Endothelial cell of umbilical vein (primary cell): ENCODE data around the gene COL7A1. TPM values are rescaled to one million over a fixed set of nuclear protein-coding genes. Genes with fewer than 3 reads are reported as not detected.

Experiments used
- BruUV-seq: library from RNA; stranded (reverse); fragments of 400-500 nt; replicated peaks from 2 replicates; lab custom pipeline; 2021; lab: Mats Ljungman, UMichigan
- CTCF ChIA-PET: fragments of 300-600, 350-600 bp; sonication (Branson Sonifier 250); formaldehyde crosslinking; loops from one replicate; lab custom pipeline; 2021; ENCODE audit warnings: antibody characterized with exemption, inconsistent platforms; lab: Charles Lee
- POLR2A ChIA-PET: fragments of 300-600, 350-600 bp; sonication (Branson Sonifier 250); formaldehyde crosslinking; loops from one replicate; lab custom pipeline; 2021; ENCODE audit warnings: antibody characterized with exemption, inconsistent platforms; lab: Charles Lee
- DNase-seq: peaks from one replicate; pipeline ENCODE4 v3.0.0-alpha.2; 2011; ENCODE audit warnings: low read depth, low spot score
- FAIRE-seq: peaks from 2 replicates; lab custom pipeline; 2011; peaks lifted over from hg19 to GRCh38; lab: Jason Lieb, UNC
- H2AFZ ChIP-seq: 2 replicates; pipeline ENCODE4 v1.6.0; 2012; ENCODE audit warnings: low read depth, low read length, control low read depth, inconsistent platforms
- H3K27ac ChIP-seq: 2 replicates; pipeline ENCODE4 v1.5.1; 2011; ENCODE audit warnings: low read depth, mild to moderate bottlenecking, control low read depth, low read length, moderate library complexity; ENCODE audit not compliant: insufficient read depth
- H3K27me3 ChIP-seq, 2 experiments: 2 replicates each; pipeline versions ENCODE4 v1.6.0 to v1.6.1; 2011; ENCODE audit warnings: low read length in 2 of 2, mixed read lengths in 1 of 2; ENCODE audit not compliant: control insufficient read depth in 2 of 2, insufficient read depth in 2 of 2
- H3K36me3 ChIP-seq, 2 experiments: 2 replicates in 1 of 2; 3 replicates in 1 of 2; pipeline ENCODE4 v1.5.1; 2011; ENCODE audit warnings: low read length in 2 of 2, mild to moderate bottlenecking in 1 of 2, moderate library complexity in 1 of 2; ENCODE audit not compliant: control insufficient read depth in 2 of 2, insufficient read depth in 2 of 2; ENCODE audit errors: extremely low read depth in 1 of 2
- H3K4me1 ChIP-seq: 3 replicates; pipeline ENCODE4 v1.5.1; 2011; ENCODE audit warnings: mild to moderate bottlenecking, low read length; ENCODE audit not compliant: control insufficient read depth, insufficient read depth; ENCODE audit errors: extremely low read depth
- H3K4me2 ChIP-seq: 2 replicates; pipeline ENCODE4 v1.6.1; 2011; ENCODE audit warnings: low read length, control low read depth, mixed read lengths; ENCODE audit not compliant: insufficient read depth
- H3K4me3 ChIP-seq, 3 experiments: fragments of 200-600 bp in 1 of 3; sonication (generic), shearing (Covaris generic) in 1 of 3; replicated peaks in 1 of 3; 2 replicates each; pipeline ENCODE4 v1.5.1; 2011 to 2016; ENCODE audit warnings: control low read depth in 3 of 3, low read length in 3 of 3, mild to moderate bottlenecking in 2 of 3, inconsistent platforms in 1 of 3, low read depth in 1 of 3, moderate library complexity in 1 of 3; ENCODE audit not compliant: insufficient read depth in 1 of 3
- H3K79me2 ChIP-seq: 2 replicates; pipeline ENCODE4 v1.6.0; 2012; ENCODE audit warnings: low read length, inconsistent platforms; ENCODE audit not compliant: control insufficient read depth, insufficient read depth
- H3K9ac ChIP-seq: replicated peaks from 2 replicates; pipeline ENCODE3; 2011; ENCODE audit warnings: low read length, control low read depth; ENCODE audit not compliant: insufficient read depth; ENCODE audit errors: extremely low read depth
- H3K9me1 ChIP-seq: replicated peaks from 3 replicates; pipeline ENCODE4 v1.6.0; 2011; ENCODE audit warnings: mild to moderate bottlenecking, low read length; ENCODE audit not compliant: control insufficient read depth, insufficient read depth; ENCODE audit errors: extremely low read depth
- H3K9me3 ChIP-seq: replicated peaks from 2 replicates; pipeline ENCODE4 v1.5.1; 2012; ENCODE audit warnings: low read length, inconsistent platforms; ENCODE audit not compliant: control insufficient read depth, insufficient read depth
- H4K20me1 ChIP-seq: replicated peaks from 2 replicates; pipeline ENCODE3; 2011; ENCODE audit warnings: mild to moderate bottlenecking, low read length; ENCODE audit not compliant: control insufficient read depth, insufficient read depth; ENCODE audit errors: extremely low read depth
- EZH2 ChIP-seq: IDR thresholded peaks from 2 replicates; pipeline ENCODE4 v1.6.1; 2012; ENCODE audit warnings: borderline replicate concordance, low read depth, mild to moderate bottlenecking, moderate library complexity, low read length, inconsistent platforms; ENCODE audit not compliant: severe bottlenecking
- FOS ChIP-seq: IDR thresholded peaks from 2 replicates; pipeline ENCODE4 v1.6.1; 2011; ENCODE audit warnings: mild to moderate bottlenecking, low read length, moderate library complexity, borderline replicate concordance; ENCODE audit not compliant: insufficient read depth
- GATA2 ChIP-seq: IDR thresholded peaks from 2 replicates; pipeline ENCODE4 v1.7.0; 2011; ENCODE audit warnings: low read depth, mild to moderate bottlenecking, moderate library complexity, mixed read lengths, low read length; ENCODE audit not compliant: insufficient read length, insufficient read depth
- JUN ChIP-seq: IDR thresholded peaks from 2 replicates; pipeline ENCODE4 v1.6.1; 2011; ENCODE audit warnings: borderline replicate concordance, low read depth; ENCODE audit not compliant: insufficient read length, insufficient read depth
- MYC ChIP-seq: IDR thresholded peaks from one replicate; pipeline ENCODE4 v1.6.1; 2011; ENCODE audit warnings: mild to moderate bottlenecking, low read depth, low read length
- POLR2A ChIP-seq: IDR thresholded peaks from 2 replicates; pipeline ENCODE4 v1.6.1; 2012; ENCODE audit warnings: low read depth, mild to moderate bottlenecking, control low read depth, low read length
- POLR2AphosphoS5 ChIP-seq: IDR thresholded peaks from 2 replicates; pipeline ENCODE4 v1.6.1; 2012; ENCODE audit warnings: low read depth, mild to moderate bottlenecking, control low read depth, low read length, moderate library complexity; ENCODE audit not compliant: insufficient read depth
- dilution Hi-C: fragments of 300-500 bp; cut with MboI; formaldehyde crosslinking; loops from one replicate; pipeline ENCODE4 v1.15.0; 2019; ENCODE audit warnings: low sequenced_read_pairs; ENCODE audit not compliant: extremely low pct_ligation_motif_present
- intact Hi-C: fragments of 100-400 bp; cut with micrococcal nuclease; formaldehyde crosslinking; loops from one replicate; pipeline ENCODE4 v1.10.0; 2022
- polyA plus RNA-seq, 4 experiments: library from polyadenylated mRNA; depleted of rRNA in 3 of 4; stranded (reverse) in 3 of 4; unstranded in 1 of 4; fragments of >200 nt; gene quantifications; 2 replicates each; pipeline versions ENCODE4 v1.2.1 to v1.2.3, GENCODE V29; 2011 to 2012; ENCODE audit warnings: missing spikeins in 1 of 4
- total RNA-seq: library from RNA; stranded (reverse); gene quantifications from 2 replicates; pipeline ENCODE4 v1.2.3, GENCODE V29; 2021
- TF ChIP-seq, protein P1 (sequence below): IDR thresholded peaks from 2 replicates; pipeline ENCODE4 v1.6.1; 2011; ENCODE audit not compliant: insufficient read depth, insufficient read length
- TF ChIP-seq, protein P2 (sequence below), 2 donors: IDR thresholded peaks; 1 replicate in 1 of 2; 2 replicates in 1 of 2; pipeline ENCODE4 v1.5.1; 2011; ENCODE audit warnings: low read length in 2 of 2, mild to moderate bottlenecking in 2 of 2, moderate library complexity in 2 of 2, control low read depth in 1 of 2, inconsistent platforms in 1 of 2, low read depth in 1 of 2; ENCODE audit not compliant: insufficient read depth in 1 of 2; ENCODE audit errors: extremely low read depth in 1 of 2

Gene COL7A1
- total and polyA plus RNA-seq, 2 donors (not counting 3 experiments of a cell fraction or from before 2014, with no cell fraction given) = 0.55 to 1.9 TPM

DNA sequence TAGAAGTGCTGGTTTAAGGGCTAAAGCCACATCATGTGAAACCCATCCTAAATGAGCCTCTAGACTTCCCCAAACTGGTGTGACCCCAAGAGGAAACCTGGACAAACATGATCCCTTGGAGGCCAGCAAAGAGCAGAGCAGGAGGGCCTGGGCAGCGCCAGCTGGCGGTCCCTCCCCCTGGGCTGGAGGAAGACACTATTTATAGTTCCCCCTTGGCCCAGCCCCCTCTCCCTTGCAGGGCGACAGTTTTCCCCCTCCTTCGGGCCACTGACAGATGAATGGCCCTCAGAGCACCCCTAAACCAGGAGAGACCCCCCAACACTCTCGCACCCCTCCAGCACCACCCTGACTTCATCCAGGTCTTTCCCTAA is 34.5 kb downstream of the COL7A1 start:
- Histone ChIP-seq H3K9me3 (no peaks in the 10 kb centered on the region), H3K36me3 (no peaks in the 10 kb centered on the region), H3K9ac (no peak overlapping the region), H3K9me1 (no peaks in the 10 kb centered on the region), H3K4me1 (peaks cover 24% of the 10 kb centered on the region), H2AFZ (peak overlapping the region; percentile 77), H3K79me2 (no peaks in the 10 kb centered on the region), H3K27ac (no peak overlapping the region), H3K4me3 (no peak overlapping the region), H3K27me3 (no peaks in the 10 kb centered on the region), H3K4me2 (no peak overlapping the region), H4K20me1 (no peaks in the 10 kb centered on the region)
- DNase-seq = no peak
- intact Hi-C loops = no loop called here
- dilution Hi-C loops = no loop called here
- CTCF ChIA-PET = interaction anchor here (0.7 to 6.8 kb wide), 5 partner anchors 12 to 160 kb away, joined by 3 to 38 read pairs (median 3); no protein-coding TSS in a partner anchor
- no peak for FAIRE-seq
- no TSS peak for BruUV-seq
- POLR2A ChIA-PET = no interaction called here
- TF ChIP-seq MYC (no peak), GATA2 (no peak), POLR2AphosphoS5 (no peak)

DNA sequence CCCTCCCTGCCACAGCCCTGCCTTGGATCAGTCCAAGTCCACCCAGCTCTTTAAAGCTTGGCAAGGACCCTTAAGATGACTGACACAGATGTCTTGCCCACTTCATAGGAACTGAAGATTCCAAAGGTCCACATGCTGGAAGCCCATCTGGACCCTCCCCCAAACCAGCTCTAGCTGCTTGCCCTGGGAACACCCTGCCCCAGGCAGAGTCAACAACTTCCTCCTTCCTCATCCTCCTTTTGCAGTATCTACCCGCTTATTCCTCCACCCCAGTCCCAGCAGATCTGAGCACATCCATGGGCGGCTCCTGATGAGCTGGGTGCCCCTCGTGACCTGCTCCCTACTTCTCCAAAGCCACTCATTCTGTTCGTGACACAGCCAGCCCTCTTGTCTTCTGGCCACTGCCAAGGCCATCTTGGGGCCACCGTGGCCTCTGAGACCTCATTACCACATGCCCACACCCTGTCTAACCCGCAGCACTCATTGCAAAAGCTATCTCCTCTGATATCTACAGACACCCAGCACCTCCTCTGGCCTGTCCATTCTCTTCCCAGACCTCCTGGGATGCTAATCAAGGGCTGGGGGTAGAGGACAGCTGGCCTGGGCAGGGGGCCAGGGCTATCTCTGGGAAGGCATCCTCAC is 36.5 kb downstream of the COL7A1 start:
- H4K20me1 ChIP-seq = no peaks in the 10 kb centered on the region
- intact Hi-C loops = loop anchor here (1.0 to 2.0 kb wide), 3 partner anchors 77 to 98 kb away; partner anchors contain the start of gene SLC26A6

More for the DNA sequence above, 36.5 kb downstream of the COL7A1 start:
- no peak overlapping the region for H3K9ac ChIP-seq
- H3K79me2 ChIP-seq = no peaks in the 10 kb centered on the region
- H3K4me1 ChIP-seq = peaks cover 15% of the 10 kb centered on the region
- dilution Hi-C loops = no loop called here
- H2AFZ ChIP-seq = no peak overlapping the region
- CTCF ChIA-PET = interaction anchor here (0.9 to 6.8 kb wide), 19 partner anchors 8 to 364 kb away, joined by 3 to 38 read pairs (median 5); partner anchors contain the start of genes CCDC51, CELSR3, SLC26A6 and TMA7
- H3K9me1 ChIP-seq = no peaks in the 10 kb centered on the region
- H3K4me3 ChIP-seq = no peak overlapping the region
- POLR2A ChIA-PET = no interaction called here
- DNase-seq (no peak), FAIRE-seq (no peak)
- H3K4me2 ChIP-seq = no peak overlapping the region
- H3K36me3 ChIP-seq = no peaks in the 10 kb centered on the region
- no TSS peak for BruUV-seq
- no peaks in the 10 kb centered on the region for H3K27me3 ChIP-seq
- no peak for TF ChIP-seq POLR2A
- no peak for TF ChIP-seq GATA2
- TF ChIP-seq FOS = no peak
- TF ChIP-seq JUN = no peak
- TF ChIP-seq EZH2 = no peak
- TF ChIP-seq, protein P1, sequence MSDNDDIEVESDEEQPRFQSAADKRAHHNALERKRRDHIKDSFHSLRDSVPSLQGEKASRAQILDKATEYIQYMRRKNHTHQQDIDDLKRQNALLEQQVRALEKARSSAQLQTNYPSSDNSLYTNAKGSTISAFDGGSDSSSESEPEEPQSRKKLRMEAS = no peak
- TF ChIP-seq, protein P2, sequence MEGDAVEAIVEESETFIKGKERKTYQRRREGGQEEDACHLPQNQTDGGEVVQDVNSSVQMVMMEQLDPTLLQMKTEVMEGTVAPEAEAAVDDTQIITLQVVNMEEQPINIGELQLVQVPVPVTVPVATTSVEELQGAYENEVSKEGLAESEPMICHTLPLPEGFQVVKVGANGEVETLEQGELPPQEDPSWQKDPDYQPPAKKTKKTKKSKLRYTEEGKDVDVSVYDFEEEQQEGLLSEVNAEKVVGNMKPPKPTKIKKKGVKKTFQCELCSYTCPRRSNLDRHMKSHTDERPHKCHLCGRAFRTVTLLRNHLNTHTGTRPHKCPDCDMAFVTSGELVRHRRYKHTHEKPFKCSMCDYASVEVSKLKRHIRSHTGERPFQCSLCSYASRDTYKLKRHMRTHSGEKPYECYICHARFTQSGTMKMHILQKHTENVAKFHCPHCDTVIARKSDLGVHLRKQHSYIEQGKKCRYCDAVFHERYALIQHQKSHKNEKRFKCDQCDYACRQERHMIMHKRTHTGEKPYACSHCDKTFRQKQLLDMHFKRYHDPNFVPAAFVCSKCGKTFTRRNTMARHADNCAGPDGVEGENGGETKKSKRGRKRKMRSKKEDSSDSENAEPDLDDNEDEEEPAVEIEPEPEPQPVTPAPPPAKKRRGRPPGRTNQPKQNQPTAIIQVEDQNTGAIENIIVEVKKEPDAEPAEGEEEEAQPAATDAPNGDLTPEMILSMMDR (IDR thresholded peaks at IDR 0.05; ENCODE audit: extremely low read depth in 1 of 2, insufficient read depth in 1 of 2, low read depth in 1 of 2, low read length in 2 of 2) = no peak
- TF ChIP-seq POLR2AphosphoS5 = no peak
- no peak for TF ChIP-seq MYC
- H3K27ac ChIP-seq = no peak overlapping the region
- no peaks in the 10 kb centered on the region for H3K9me3 ChIP-seq
